ENCODE results near the gene TLCD1.
"Not testable (repeated sequence)": the region's sequence is repeated elsewhere in the genome, so short reads cannot be mapped to it uniquely, and the experiment has no call there.

The TLCD1 gene

GRCh38 chr17:28723159-28723835 is 2.7 kb downstream of the TLCD1 start:
- no peak for DNase-seq (ENCODE audit: low spot score)
- TF ChIP-seq, protein P1, sequence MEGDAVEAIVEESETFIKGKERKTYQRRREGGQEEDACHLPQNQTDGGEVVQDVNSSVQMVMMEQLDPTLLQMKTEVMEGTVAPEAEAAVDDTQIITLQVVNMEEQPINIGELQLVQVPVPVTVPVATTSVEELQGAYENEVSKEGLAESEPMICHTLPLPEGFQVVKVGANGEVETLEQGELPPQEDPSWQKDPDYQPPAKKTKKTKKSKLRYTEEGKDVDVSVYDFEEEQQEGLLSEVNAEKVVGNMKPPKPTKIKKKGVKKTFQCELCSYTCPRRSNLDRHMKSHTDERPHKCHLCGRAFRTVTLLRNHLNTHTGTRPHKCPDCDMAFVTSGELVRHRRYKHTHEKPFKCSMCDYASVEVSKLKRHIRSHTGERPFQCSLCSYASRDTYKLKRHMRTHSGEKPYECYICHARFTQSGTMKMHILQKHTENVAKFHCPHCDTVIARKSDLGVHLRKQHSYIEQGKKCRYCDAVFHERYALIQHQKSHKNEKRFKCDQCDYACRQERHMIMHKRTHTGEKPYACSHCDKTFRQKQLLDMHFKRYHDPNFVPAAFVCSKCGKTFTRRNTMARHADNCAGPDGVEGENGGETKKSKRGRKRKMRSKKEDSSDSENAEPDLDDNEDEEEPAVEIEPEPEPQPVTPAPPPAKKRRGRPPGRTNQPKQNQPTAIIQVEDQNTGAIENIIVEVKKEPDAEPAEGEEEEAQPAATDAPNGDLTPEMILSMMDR (IDR thresholded peaks at IDR 0.05; ENCODE audit: extremely low read depth, missing control alignments): no peak

GRCh38 chr17:28722417-28723158 is 3.4 kb downstream of the TLCD1 start:
- TF ChIP-seq, protein P1 (IDR thresholded peaks at IDR 0.05; ENCODE audit: extremely low read depth, missing control alignments): no peak
- DNase-seq (ENCODE audit: low spot score): no peak

- not testable (repeated sequence) for DNase-seq (ENCODE audit: low spot score)
These were observed 5.1 kb downstream of the TLCD1 start for GRCh38 chr17:28720997-28721329.

DNA sequence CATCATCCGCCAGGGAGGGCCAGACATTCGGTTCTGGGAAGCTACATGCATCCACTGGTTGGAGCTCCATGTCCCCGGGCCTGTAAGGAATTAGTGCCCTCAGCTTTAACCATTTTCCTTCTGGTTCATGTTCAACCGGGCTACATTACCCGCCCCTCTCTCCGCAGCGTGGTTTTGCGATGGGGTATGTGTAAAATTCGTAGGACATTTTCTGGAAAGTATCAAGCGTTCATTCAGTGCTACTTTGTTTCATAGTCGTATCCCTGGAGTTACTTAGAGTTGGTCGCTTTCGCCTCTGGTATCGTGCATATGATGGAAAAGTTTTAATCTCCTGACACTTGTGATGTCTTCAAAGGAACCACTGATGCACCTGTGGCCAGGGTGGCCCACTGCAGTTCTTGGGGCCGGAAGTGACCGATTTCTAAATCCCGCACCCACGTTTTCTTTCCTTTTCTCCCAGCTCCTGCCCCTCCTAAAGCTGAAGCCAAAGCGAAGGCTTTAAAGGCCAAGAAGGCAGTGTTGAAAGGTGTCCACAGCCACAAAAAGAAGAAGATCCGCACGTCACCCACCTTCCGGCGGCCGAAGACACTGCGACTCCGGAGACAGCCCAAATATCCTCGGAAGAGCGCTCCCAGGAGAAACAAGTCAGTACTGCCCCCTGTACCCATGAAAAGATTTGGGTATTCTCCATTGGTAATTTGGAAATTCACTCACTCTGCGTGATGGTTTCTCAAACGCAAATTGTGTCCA is 5.6 kb downstream of the TLCD1 start:
- no peak for DNase-seq (ENCODE audit: low spot score)
- TF ChIP-seq, protein P1 (IDR thresholded peaks at IDR 0.05; ENCODE audit: extremely low read depth, missing control alignments): no peak

- TF ChIP-seq, protein P1 (IDR thresholded peaks at IDR 0.05; ENCODE audit: extremely low read depth, missing control alignments): no peak
- no peak for DNase-seq (ENCODE audit: low spot score)
These were observed 7.0 kb downstream of the TLCD1 start for GRCh38 chr17:28719021-28719433.

DNA sequence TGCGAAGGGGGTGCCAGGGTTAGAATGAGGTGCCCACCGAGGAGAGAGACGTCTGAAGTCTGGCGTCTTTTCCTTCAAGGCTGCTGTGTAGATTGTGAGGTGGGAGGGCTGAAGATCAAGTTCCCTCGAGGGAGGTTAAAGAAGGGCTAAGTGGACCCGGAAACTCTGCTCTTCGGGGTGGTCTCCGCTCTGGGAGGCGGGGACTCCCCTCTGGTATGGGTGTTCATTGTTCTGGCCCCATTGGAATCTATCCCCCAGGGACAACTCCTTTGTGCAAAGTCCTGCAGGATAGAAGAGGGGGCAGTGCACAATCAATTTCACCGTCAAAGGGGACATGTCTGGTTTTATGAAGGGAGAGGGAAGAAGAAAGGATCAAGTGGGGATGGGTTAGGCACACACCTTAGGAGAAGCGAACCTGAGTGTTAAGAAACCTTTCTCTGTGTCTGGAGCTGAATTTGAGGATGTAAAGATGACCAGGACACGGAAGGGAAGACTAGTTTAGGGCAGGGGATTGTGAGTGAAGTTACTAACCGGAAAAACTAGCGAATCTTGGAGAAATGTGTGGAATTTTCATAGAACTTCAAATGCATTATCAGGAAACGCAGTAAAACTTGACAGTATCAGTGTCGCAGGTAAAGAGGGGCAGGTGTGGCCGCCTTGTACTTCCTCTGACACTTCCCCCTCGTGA is 7.6 kb downstream of the TLCD1 start:
- TF ChIP-seq, protein P1 (IDR thresholded peaks at IDR 0.05; ENCODE audit: extremely low read depth, missing control alignments): no peak
- DNase-seq (ENCODE audit: low spot score): no peak

DNA sequence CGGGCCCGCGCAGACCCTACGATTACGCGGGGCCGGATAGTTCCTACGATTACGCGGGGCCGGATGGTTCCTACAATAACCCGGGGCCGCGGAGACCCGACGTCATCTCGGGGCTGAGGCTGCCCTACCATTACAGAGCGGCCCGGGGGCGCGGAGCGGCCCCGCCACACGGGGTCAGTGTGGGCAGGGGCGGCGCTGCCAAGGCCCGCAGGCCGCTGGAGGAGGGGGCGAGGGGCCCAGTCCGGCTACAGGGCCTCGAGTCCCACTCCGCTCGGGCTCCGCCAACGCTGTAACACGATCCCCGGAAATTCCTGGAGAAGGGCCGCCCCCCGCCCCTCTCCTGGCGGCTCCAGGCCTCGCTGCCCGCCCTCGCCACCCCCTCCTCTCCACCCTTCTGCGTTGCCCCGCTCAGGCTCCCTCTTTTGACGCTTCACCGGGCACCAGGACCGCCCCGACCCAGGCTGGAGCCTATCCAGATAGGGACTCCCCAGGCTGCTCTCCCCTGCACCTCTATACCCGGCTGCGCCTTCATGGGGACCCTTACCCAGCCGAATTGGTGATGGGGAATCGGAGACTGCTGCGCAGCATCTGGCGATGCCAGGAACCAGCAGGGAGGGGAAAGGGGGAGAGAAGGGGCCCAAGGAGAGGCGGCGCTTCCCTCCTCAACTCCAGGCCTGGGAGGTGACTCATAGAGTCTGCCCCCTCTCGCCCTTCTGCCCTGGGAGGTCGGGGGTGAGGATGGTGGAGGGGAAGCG is 8.3 kb downstream of the TLCD1 start, which contains the start of gene RAB34:
RAB34 (minus strand) TSS at position 291 of the 755 bp plus-strand sequence. CDS start 602 bp downstream, outside the sequence.
- DNase-seq (ENCODE audit: low spot score): peak; percentile 57
- TF ChIP-seq, protein P1 (IDR thresholded peaks at IDR 0.05; ENCODE audit: extremely low read depth, missing control alignments): no peak
